AG04449 (cell line): ENCODE measurements around the gene ABCC5.
A peak's percentile ranks its signal among the peaks of the same experiment; 100 is the strongest.
"Not testable (repeated sequence)": the region's sequence is repeated elsewhere in the genome, so short reads cannot be mapped to it uniquely, and the experiment has no call there.

Experiments
- CTCF ChIA-PET: fragments of 350-600 bp; formaldehyde crosslinking; extraction: SDS; loops from one replicate; lab custom pipeline; 2021; ENCODE audit warnings: antibody characterized with exemption; lab: Yijun Ruan, JAX
- POLR2A ChIA-PET: fragments of 400-600, 350-600 bp; formaldehyde crosslinking; extraction: SDS; loops from one replicate; lab custom pipeline; 2020; ENCODE audit warnings: antibody characterized with exemption, inconsistent platforms; lab: Yijun Ruan, JAX
- DNase-seq: peaks from one replicate; pipeline ENCODE4 v3.0.0-alpha.2; 2010; ENCODE audit warnings: low read depth, low spot score
- H3K4me3 ChIP-seq: 2 replicates; pipeline ENCODE4 v1.5.1; 2011; ENCODE audit warnings: low read depth, mild to moderate bottlenecking, control low read depth, low read length
- TF ChIP-seq, protein P1 (sequence below): IDR thresholded peaks from one replicate; pipeline ENCODE4 v1.5.1; 2011; ENCODE audit warnings: mild to moderate bottlenecking, moderate library complexity, low read length, control low read depth, inconsistent platforms; ENCODE audit not compliant: insufficient read depth; ENCODE audit errors: missing control alignments

ABCC5 gene

DNA sequence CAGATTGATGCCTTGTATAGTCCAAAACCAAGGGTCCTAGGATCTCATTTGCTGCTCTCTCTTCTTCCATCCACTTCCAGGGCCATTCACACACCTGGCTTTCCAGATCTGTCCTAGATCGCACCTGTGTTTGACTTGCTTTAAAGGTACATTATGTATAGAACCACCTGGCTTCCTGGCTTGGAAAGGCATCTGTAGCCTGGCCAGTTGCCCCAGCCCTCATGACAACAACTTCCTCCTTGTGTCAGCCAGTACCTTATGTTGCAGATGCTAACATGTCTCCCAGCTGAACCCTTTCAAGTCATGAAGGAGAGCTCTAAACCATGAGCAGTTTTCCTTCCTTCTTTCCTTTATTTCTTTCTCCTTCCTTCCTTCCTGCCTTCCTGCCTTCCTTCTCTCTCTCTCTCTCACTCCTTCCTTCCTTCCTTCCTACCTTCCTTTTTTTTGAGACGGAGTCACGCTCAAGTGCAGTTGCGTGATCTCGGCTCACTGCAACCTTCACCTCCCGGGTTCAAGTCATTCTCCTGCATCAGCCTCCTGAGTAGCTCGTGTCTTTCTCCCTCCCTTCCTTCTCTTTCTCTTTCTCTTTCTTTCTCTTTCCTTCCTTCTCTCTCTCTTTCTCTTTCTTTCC is 32.6 kb upstream of the ABCC5 start:
- ChIA-PET POLR2A (no interaction called here), CTCF (no interaction called here)
- DNase-seq = no peak
- no peak overlapping the region for H3K4me3 ChIP-seq
- TF ChIP-seq, protein P1, sequence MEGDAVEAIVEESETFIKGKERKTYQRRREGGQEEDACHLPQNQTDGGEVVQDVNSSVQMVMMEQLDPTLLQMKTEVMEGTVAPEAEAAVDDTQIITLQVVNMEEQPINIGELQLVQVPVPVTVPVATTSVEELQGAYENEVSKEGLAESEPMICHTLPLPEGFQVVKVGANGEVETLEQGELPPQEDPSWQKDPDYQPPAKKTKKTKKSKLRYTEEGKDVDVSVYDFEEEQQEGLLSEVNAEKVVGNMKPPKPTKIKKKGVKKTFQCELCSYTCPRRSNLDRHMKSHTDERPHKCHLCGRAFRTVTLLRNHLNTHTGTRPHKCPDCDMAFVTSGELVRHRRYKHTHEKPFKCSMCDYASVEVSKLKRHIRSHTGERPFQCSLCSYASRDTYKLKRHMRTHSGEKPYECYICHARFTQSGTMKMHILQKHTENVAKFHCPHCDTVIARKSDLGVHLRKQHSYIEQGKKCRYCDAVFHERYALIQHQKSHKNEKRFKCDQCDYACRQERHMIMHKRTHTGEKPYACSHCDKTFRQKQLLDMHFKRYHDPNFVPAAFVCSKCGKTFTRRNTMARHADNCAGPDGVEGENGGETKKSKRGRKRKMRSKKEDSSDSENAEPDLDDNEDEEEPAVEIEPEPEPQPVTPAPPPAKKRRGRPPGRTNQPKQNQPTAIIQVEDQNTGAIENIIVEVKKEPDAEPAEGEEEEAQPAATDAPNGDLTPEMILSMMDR = no peak

DNA sequence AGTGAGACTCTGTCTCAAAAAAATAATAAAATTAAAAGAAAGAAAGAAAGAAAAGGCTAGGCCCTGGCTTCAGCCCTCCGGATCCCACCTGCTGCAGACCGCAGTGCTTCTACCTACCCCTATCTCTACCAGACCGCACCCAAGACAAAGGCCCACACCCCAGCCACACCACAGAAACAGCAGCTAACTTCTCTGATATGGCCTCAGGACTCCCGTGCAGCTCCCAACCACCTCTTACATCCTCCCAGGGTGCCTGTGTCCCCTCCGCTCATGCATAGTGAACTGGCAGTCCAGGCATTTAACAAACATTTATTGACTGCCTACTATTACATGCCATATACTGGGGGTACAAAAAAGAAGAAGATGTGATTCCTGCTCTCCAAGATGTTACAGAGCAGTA is 28.3 kb upstream of the ABCC5 start:
- CTCF ChIA-PET = interaction anchor here (1.4 kb wide), 1 partner anchor 9 kb away, joined by 3 read pairs; no protein-coding TSS in a partner anchor
- POLR2A ChIA-PET = no interaction called here
- H3K4me3 ChIP-seq = no peak overlapping the region
- DNase-seq = no peak
- TF ChIP-seq, protein P1 = no peak

DNA sequence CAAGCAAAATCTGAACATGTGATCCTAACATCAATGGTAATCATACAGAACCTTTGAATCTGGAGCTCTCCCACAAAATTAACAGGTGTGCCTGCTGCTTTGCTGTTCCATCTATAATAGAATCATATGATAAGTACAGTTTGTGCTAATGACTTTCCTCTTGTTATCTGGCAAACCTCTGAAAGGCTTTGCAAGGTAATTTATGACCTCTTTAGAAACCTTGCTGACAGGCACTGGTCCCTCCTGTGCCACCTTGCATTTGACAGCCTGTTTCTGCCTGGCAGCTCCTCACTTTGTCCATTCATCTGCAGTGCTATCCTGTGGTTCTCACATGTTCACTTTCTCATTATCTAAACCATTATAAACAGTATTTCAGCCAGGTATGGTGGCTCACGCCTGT is 24.9 kb upstream of the ABCC5 start:
- POLR2A ChIA-PET = interaction anchor here (0.6 kb wide), 1 partner anchor 91 kb away, joined by 6 read pairs; no protein-coding TSS in a partner anchor
- TF ChIP-seq, protein P1 = no peak
- DNase-seq = no peak
- CTCF ChIA-PET = interaction anchor here (0.8 to 1.6 kb wide), 5 partner anchors 25 to 210 kb away, joined by 3 to 8 read pairs (median 3); partner anchors contain the start of gene ABCC5
- H3K4me3 ChIP-seq = no peak overlapping the region

DNA sequence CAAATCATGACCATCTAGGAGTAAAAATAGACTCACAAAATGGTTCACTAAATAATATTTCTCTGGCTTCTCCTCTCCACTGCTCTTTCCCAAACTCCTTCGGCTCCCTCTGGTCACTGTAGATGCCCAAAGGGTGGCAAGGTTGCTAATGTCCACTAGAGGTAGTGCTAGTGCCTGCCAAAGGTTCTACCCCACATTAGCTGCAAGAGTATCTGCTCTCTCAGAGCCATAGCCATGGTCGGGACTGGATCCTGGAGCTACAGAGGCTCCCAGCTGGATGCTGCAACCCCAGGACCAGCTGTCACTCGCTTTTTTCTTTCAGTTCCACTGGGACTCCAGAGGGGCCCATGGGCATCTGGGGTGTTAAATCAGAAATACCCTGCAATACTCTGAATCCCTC is 22.3 kb upstream of the ABCC5 start:
- ChIA-PET POLR2A (no interaction called here), CTCF (interaction anchor here (0.6 to 1.8 kb wide), 15 partner anchors 8 to 244 kb away, joined by 3 to 10 read pairs (median 4); partner anchors contain the start of genes ABCC5, EEF1AKMT4 and EIF2B5)
- TF ChIP-seq, protein P1 = peak; percentile 53
- H3K4me3 ChIP-seq = no peak overlapping the region
- DNase-seq = no peak

DNA sequence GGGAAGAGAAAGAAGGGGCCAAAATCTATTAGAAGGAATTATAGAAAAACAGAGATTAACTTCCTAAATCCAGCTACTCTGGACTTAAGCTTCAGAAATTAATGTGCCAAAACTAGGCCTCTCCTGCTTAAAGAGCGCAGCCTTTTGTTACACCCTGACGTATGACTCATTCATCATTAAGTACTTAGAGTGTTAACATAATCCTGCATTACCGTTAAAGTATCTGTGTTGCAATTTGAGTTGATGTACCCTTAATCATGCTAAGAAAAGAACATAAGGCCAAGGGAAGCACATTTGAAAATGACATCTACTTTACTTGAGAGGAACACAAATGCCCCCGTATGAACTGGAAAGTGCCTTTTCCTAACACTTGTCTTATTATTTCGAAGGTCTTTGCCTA is 21.7 kb upstream of the ABCC5 start:
- TF ChIP-seq, protein P1 = no peak
- no peak overlapping the region for H3K4me3 ChIP-seq
- POLR2A ChIA-PET = no interaction called here
- CTCF ChIA-PET = interaction anchor here (0.6 to 1.8 kb wide), 15 partner anchors 9 to 244 kb away, joined by 3 to 10 read pairs (median 4); partner anchors contain the start of genes ABCC5, EEF1AKMT4 and EIF2B5
- DNase-seq = no peak

DNA sequence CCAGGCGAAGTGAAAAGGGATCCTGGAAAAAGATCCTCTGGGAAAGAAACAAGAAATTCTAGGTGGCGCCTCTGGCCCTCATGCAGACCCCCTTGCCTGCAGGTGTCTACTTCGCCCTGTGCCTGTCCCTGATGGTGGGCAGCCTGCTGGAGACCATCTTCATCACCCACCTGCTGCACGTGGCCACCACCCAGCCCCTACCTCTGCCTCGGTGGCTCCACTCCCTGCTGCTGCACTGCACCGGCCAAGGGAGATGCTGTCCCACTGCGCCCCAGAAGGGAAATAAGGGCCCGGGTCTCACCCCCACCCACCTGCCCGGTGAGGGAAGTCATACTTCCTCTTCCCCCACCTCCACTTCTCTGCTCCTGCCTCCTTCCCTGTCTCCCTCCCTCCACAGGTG is 20.6 kb upstream of the ABCC5 start:
- POLR2A ChIA-PET, CTCF ChIA-PET, H3K4me3 ChIP-seq, DNase-seq: not testable (repeated sequence)

DNA sequence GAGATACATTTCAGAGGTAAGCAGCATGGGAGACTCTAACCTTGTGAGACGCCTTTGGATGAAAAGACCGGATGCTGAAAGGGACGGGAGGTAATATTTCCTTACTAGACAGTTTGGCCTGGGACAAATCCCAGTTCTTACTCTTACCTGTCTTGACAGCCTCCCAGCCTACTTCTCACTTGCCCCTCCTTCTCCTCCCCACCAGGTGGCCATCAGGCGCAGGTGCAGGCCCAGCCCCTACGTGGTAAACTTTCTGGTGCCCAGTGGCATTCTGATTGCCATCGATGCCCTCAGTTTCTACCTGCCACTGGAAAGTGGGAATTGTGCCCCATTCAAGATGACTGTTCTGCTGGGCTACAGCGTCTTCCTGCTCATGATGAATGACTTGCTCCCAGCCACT is 20.1 kb upstream of the ABCC5 start:
- TF ChIP-seq, protein P1 = no peak
- ChIA-PET CTCF (no interaction called here), POLR2A (no interaction called here)
- H3K4me3 ChIP-seq = no peak overlapping the region
- no peak for DNase-seq
